ENCODE measurements around the gene COL11A2. TPM values are rescaled to one million over a fixed set of nuclear protein-coding genes. Genes with fewer than 3 reads are reported as not detected.

The COL11A2 gene
- total RNA-seq, 1 experiment from 2014 or later: 2.3 TPM

GRCh38 chr6:33168639-33169038 lies 23.6 kb downstream of the COL11A2 start:
- no peak for TF ChIP-seq CTCF (conservative IDR thresholded peaks at IDR 0.05)
- peak overlapping the region in 1 of 3 experiments; percentile 96; a peak in 1 of 7 replicates for H3K27ac Mint-ChIP-seq
- H3K4ac ChIP-seq (ENCODE audit: low read depth, low read length): no peak overlapping the region
- H3K4me1 Mint-ChIP-seq: peaks cover 10 to 15% of the 10 kb centered on the region in 2 experiments
- no peak overlapping the region; a peak in 1 of 5 replicates for H3K4me3 Mint-ChIP-seq
- H4K20me1 ChIP-seq (ENCODE audit: control insufficient read depth, insufficient read depth, insufficient read length): peaks cover 3% of the 10 kb centered on the region
- H2BK15ac ChIP-seq (ENCODE audit: low read depth, low read length): no peak overlapping the region
- H4K91ac ChIP-seq (ENCODE audit: insufficient read length, low read depth, low read length): no peak overlapping the region
- H3K14ac ChIP-seq (ENCODE audit: insufficient read depth, low read length): no peak overlapping the region
- H2BK120ac ChIP-seq (ENCODE audit: low read depth, low read length, poor library complexity, severe bottlenecking): no peak overlapping the region
- H3K27me3 Mint-ChIP-seq (ENCODE audit: low read depth): peaks cover 16% of the 10 kb centered on the region
- no peak for DNase-seq
- H2BK5ac ChIP-seq (ENCODE audit: insufficient read length, low read length): no peak overlapping the region
- H2BK12ac ChIP-seq (ENCODE audit: insufficient read length, low read depth, low read length): no peak overlapping the region
- H3K56ac ChIP-seq (ENCODE audit: insufficient read length, low read depth, low read length): no peak overlapping the region
- no peak overlapping the region for H4K8ac ChIP-seq (replicated peaks; ENCODE audit: insufficient read length, low read depth, low read length)
- no peaks in the 10 kb centered on the region for H3K27me3 ChIP-seq (ENCODE audit: insufficient read depth, low read length)
- H3K79me2 ChIP-seq (ENCODE audit: insufficient read depth, low read length): no peaks in the 10 kb centered on the region
- no CpG with 5 or more reads among the region's 5 CpGs for WGBS (ENCODE audit: extremely low coverage, insufficient read length, low lambda C conversion rate)
- no peaks in the 10 kb centered on the region for H3K9me3 ChIP-seq (ENCODE audit: control insufficient read depth, low read depth, low read length)
- H3K4me1 ChIP-seq (ENCODE audit: insufficient read depth, low read length): no peaks in the 10 kb centered on the region
- H3K9me3 Mint-ChIP-seq: no peaks in the 10 kb centered on the region
- H3K4me2 ChIP-seq (ENCODE audit: insufficient read depth, insufficient read length, low read length): no peak overlapping the region
- H4K5ac ChIP-seq (ENCODE audit: insufficient read length, low read depth, low read length): no peak overlapping the region
- no peak overlapping the region for H3K23ac ChIP-seq (ENCODE audit: insufficient read length, low read depth, low read length)
- no peak overlapping the region for H3T11ph ChIP-seq (ENCODE audit: low read length)
- H3K9ac ChIP-seq (ENCODE audit: extremely low read depth, insufficient read length, low read length): no peak overlapping the region
- H3K27ac ChIP-seq (ENCODE audit: insufficient read length, low read depth, low read length): no peak overlapping the region
- no peaks in the 10 kb centered on the region for H3K36me3 Mint-ChIP-seq (ENCODE audit: insufficient read depth in 1 of 3, low read depth in 3 of 3)
- no peak overlapping the region for H3K18ac ChIP-seq (ENCODE audit: insufficient read length, low read depth, low read length)
- no peak overlapping the region for H2AFZ ChIP-seq (ENCODE audit: low read length)
- H2AK5ac ChIP-seq (ENCODE audit: insufficient read length, low read length): no peak overlapping the region
- no peaks in the 10 kb centered on the region for H3K23me2 ChIP-seq (ENCODE audit: insufficient read length, low read depth, low read length, poor library complexity, severe bottlenecking)
- no peaks in the 10 kb centered on the region for H3K79me1 ChIP-seq (ENCODE audit: insufficient read depth, low read depth, low read length, poor library complexity, severe bottlenecking)
- no peak overlapping the region for H2BK20ac ChIP-seq (ENCODE audit: low read depth, low read length, poor library complexity, severe bottlenecking)
